Naive thymus-derived CD4-positive, alpha-beta T cell (primary cell): Measurements from ENCODE around the gene KRT31. TPM values are rescaled to one million over a fixed set of nuclear protein-coding genes. Genes with fewer than 3 reads are reported as not detected.
A peak's percentile ranks its signal among the peaks of the same experiment; 100 is the strongest.

Source experiments
- ATAC-seq: fragments of 150-1000 bp; cut with Tn5 transposase; 2 replicates; pipeline ENCODE4 v1.10.0; 2021; ENCODE audit warnings: mild to moderate bottlenecking, moderate library complexity
- CTCF ChIA-PET: fragments of 350-600 bp; sonication (Branson Sonifier 250); formaldehyde crosslinking; loops from one replicate; lab custom pipeline; 2021; ENCODE audit warnings: antibody characterized with exemption; lab: Charles Lee
- POLR2A ChIA-PET: fragments of 350-600 bp; sonication (Branson Sonifier 250); formaldehyde crosslinking; loops from one replicate; lab custom pipeline; 2021; ENCODE audit warnings: antibody characterized with exemption, inconsistent platforms; lab: Charles Lee
- DNase-seq, 9 donors: peaks; one replicate each; pipeline versions ENCODE4 v3.0.0 to v3.0.0-alpha.2; 2020 to 2022; ENCODE audit warnings: mixed read lengths in 1 of 9
- H3K27ac ChIP-seq: one replicate; pipeline ENCODE4 v1.7.0; 2013; ENCODE audit warnings: mild to moderate bottlenecking, low read depth, low read length, moderate library complexity
- H3K27me3 ChIP-seq, 2 donors: one replicate each; pipeline ENCODE4 v1.7.0; 2013; ENCODE audit warnings: low read length in 2 of 2, mild to moderate bottlenecking in 2 of 2, moderate library complexity in 2 of 2; ENCODE audit not compliant: control insufficient read depth in 2 of 2, insufficient read depth in 2 of 2
- H3K36me3 ChIP-seq, 3 experiments: 1 replicate in 2 of 3; 2 replicates in 1 of 3; pipeline ENCODE4 v1.7.0; 2013; ENCODE audit warnings: low read length in 3 of 3, mild to moderate bottlenecking in 3 of 3, moderate library complexity in 1 of 3; ENCODE audit not compliant: insufficient read depth in 3 of 3, control insufficient read depth in 2 of 3
- H3K4me1 ChIP-seq, 2 donors: one replicate each; pipeline ENCODE4 v1.7.0; 2013; ENCODE audit warnings: low read length in 2 of 2, mild to moderate bottlenecking in 2 of 2, moderate library complexity in 1 of 2; ENCODE audit not compliant: control insufficient read depth in 2 of 2, insufficient read depth in 2 of 2
- H3K4me3 ChIP-seq: 2 replicates; pipeline ENCODE4 v1.7.0; 2013; ENCODE audit warnings: mild to moderate bottlenecking, low read length
- H3K9me3 ChIP-seq, 3 experiments: 1 replicate in 2 of 3; 2 replicates in 1 of 3; pipeline ENCODE4 v1.7.0; 2013; ENCODE audit warnings: low read length in 3 of 3; ENCODE audit not compliant: control insufficient read depth in 2 of 3
- H3K27ac Mint-ChIP-seq, 9 donors: one replicate each; pipeline ENCODE4 v1.8.0; 2020 to 2022; ENCODE audit warnings: mixed read lengths in 9 of 9, mild to moderate bottlenecking in 8 of 9, moderate library complexity in 5 of 9, inconsistent platforms in 2 of 9
- H3K27me3 Mint-ChIP-seq, 5 donors: one replicate each; pipeline ENCODE4 v1.8.0; 2021 to 2022; ENCODE audit warnings: mixed read lengths in 5 of 5, mild to moderate bottlenecking in 1 of 5
- H3K36me3 Mint-ChIP-seq, 5 donors: one replicate each; pipeline ENCODE4 v1.8.0; 2020 to 2022; ENCODE audit warnings: mixed read lengths in 5 of 5, mild to moderate bottlenecking in 3 of 5, inconsistent platforms in 1 of 5
- H3K4me1 Mint-ChIP-seq, 7 donors: one replicate each; pipeline ENCODE4 v1.8.0; 2020 to 2022; ENCODE audit warnings: mixed read lengths in 7 of 7, mild to moderate bottlenecking in 3 of 7, inconsistent platforms in 1 of 7
- H3K4me3 Mint-ChIP-seq, 10 donors: one replicate each; pipeline ENCODE4 v1.8.0; 2020 to 2022; ENCODE audit warnings: mild to moderate bottlenecking in 10 of 10, mixed read lengths in 10 of 10, moderate library complexity in 6 of 10, inconsistent platforms in 2 of 10
- H3K9me3 Mint-ChIP-seq, 11 donors: one replicate each; pipeline ENCODE4 v1.8.0; 2020 to 2022; ENCODE audit warnings: mixed read lengths in 11 of 11, mild to moderate bottlenecking in 4 of 11, inconsistent platforms in 1 of 11, moderate library complexity in 1 of 11
- intact Hi-C, 2 donors: fragments of 100-400 bp; cut with micrococcal nuclease; formaldehyde crosslinking; loops; one replicate each; pipeline ENCODE4 v1.15.1; 2023
- polyA plus RNA-seq, 2 donors: library from polyadenylated mRNA; unstranded; fragments of 300-500 nt; fragmentation: Illumina TruSeq; gene quantifications; one replicate each; pipeline ENCODE4 v1.2.3, GENCODE V29; 2021
- total RNA-seq, 6 experiments: library from RNA in 5 of 6; stranded (reverse) in 5 of 6; gene quantifications; 1 replicate in 5 of 6; 2 replicates in 1 of 6; pipeline ENCODE4 v1.2.3 and lab custom pipeline; 2021 to 2026

The KRT31 gene
- total RNA-seq, result not detected
- polyA plus RNA-seq, result not detected
- total RNA-seq (lab: John Stamatoyannopoulos, UW), result not detected

GRCh38 chr17:41396996-41397660 lies at the start of gene KRT31:
TSS of gene KRT31 (minus strand) at chr17:41397608. CDS start at chr17:41397539, 69 bp downstream.
- H3K4me3 ChIP-seq, result no peak within 1 kb of the TSS
- intact Hi-C loops, result no loop called here
- no peaks in the 10 kb centered on the region for H3K36me3 ChIP-seq
- Mint-ChIP-seq H3K27ac (peak within 1 kb of the TSS in 2 of 9 donors; percentile 44 to 63), H3K27me3 (peaks cover 0 to 6% (median under 1%) of the 10 kb centered on the region in 5 donors), H3K36me3 (peaks cover 0 to 4% (median 0%) of the 10 kb centered on the region in 5 donors), H3K4me1 (peaks cover 0 to 18% (median 5%) of the 10 kb centered on the region in 7 donors), H3K9me3 (peaks cover 0 to 1% (median 0%) of the 10 kb centered on the region in 11 donors), H3K4me3 (no peak within 1 kb of the TSS)
- CTCF ChIA-PET, result interaction anchor here (0.7 kb wide), 1 partner anchor 401 kb away, joined by 3 read pairs; no protein-coding TSS in a partner anchor
- H3K27me3 ChIP-seq, result no peaks in the 10 kb centered on the region
- POLR2A ChIA-PET, result interaction anchor here (0.6 kb wide), 1 partner anchor 161 kb away, joined by 7 read pairs; no protein-coding TSS in a partner anchor
- H3K27ac ChIP-seq, result no peak within 1 kb of the TSS
- H3K4me1 ChIP-seq, result no peaks in the 10 kb centered on the region
- no peaks in the 10 kb centered on the region for H3K9me3 ChIP-seq
- no peak for DNase-seq
- no peak for ATAC-seq

DNA sequence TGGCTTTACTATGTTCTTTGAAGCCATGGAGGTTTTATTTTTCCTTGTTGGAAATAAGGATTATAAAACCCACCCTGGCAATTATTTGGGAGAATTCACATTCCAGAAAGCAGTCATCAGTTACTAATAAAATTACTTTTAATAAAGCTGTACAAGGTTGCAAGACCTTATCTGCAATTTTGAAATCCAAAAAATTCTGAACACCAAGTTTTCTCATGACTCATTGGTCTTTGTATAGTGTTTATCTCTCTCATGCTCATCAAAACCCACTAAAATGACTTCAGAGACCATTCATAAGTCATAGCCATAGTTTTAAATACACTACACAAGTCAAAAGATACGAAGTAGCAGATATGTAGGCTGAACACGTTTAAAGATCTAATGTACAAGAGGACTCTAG lies 49.4 kb upstream of the KRT31 start:
- ATAC-seq (no peak), DNase-seq (no peak)
- intact Hi-C loops, result no loop called here
- Histone ChIP-seq H3K4me1 (no peaks in the 10 kb centered on the region), H3K27ac (no peak overlapping the region), H3K27me3 (no peaks in the 10 kb centered on the region), H3K36me3 (no peaks in the 10 kb centered on the region), H3K4me3 (no peak overlapping the region), H3K9me3 (no peaks in the 10 kb centered on the region)
- H3K4me1 Mint-ChIP-seq, result peaks cover 0 to 2% (median 0%) of the 10 kb centered on the region in 7 donors
- H3K27ac Mint-ChIP-seq, result no peak overlapping the region
- H3K36me3 Mint-ChIP-seq, result no peaks in the 10 kb centered on the region
- ChIA-PET CTCF (no interaction called here), POLR2A (interaction anchor here (0.6 kb wide), 1 partner anchor 494 kb away, joined by 3 read pairs; no protein-coding TSS in a partner anchor)
- H3K4me3 Mint-ChIP-seq, result no peak overlapping the region
- peaks cover 0 to 16% (median 11%) of the 10 kb centered on the region in 5 donors for H3K27me3 Mint-ChIP-seq
- peaks cover 0 to 1% (median 0%) of the 10 kb centered on the region in 11 donors for H3K9me3 Mint-ChIP-seq

GRCh38 chr17:41444640-41445039 lies 47.2 kb upstream of the KRT31 start:
- POLR2A ChIA-PET, result no interaction called here
- intact Hi-C loops, result no loop called here
- no peaks in the 10 kb centered on the region for H3K27me3 ChIP-seq
- no peaks in the 10 kb centered on the region for H3K36me3 ChIP-seq
- CTCF ChIA-PET, result interaction anchor here (0.7 to 0.8 kb wide), 2 partner anchors 22 to 24 kb away, joined by 3 to 4 read pairs; no protein-coding TSS in a partner anchor
- H3K9me3 Mint-ChIP-seq, result peaks cover 0 to 5% (median 0%) of the 10 kb centered on the region in 11 donors
- no peaks in the 10 kb centered on the region for H3K9me3 ChIP-seq
- ATAC-seq (no peak), DNase-seq (no peak)
- no peaks in the 10 kb centered on the region for H3K36me3 Mint-ChIP-seq
- no peaks in the 10 kb centered on the region for H3K4me1 ChIP-seq
- H3K4me3 ChIP-seq, result no peak overlapping the region
- H3K4me1 Mint-ChIP-seq, result no peaks in the 10 kb centered on the region
- H3K27me3 Mint-ChIP-seq, result peaks cover 0 to 16% (median 8%) of the 10 kb centered on the region in 5 donors
- no peak overlapping the region for H3K27ac Mint-ChIP-seq
- no peak overlapping the region for H3K4me3 Mint-ChIP-seq
- H3K27ac ChIP-seq, result no peak overlapping the region

DNA sequence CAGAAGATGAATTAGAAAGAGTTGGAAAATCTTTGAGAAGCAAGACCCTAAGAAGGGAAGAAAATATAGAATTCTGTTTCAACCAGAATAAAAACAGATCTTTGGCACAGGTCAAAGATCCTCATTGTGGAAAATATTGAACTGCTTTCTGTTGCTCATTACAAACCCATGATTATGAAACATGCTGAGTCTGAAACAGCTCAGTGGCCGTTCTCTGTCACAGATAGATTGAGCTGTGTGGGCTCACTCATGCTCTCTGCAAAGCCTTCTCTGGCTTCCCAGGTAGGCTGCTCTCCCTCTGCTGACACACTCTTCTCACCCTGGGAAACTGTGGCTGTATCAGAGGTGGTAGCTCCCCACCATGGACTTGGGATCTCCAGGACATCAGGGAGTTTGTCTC lies 46.8 kb upstream of the KRT31 start:
- Histone ChIP-seq H3K27me3 (no peaks in the 10 kb centered on the region), H3K4me1 (no peaks in the 10 kb centered on the region), H3K4me3 (no peak overlapping the region), H3K36me3 (no peaks in the 10 kb centered on the region), H3K9me3 (no peaks in the 10 kb centered on the region), H3K27ac (no peak overlapping the region)
- ChIA-PET CTCF (interaction anchor here (0.5 to 0.8 kb wide), 3 partner anchors 12 to 24 kb away, joined by 3 to 5 read pairs (median 4); no protein-coding TSS in a partner anchor), POLR2A (no interaction called here)
- Mint-ChIP-seq H3K36me3 (no peaks in the 10 kb centered on the region), H3K27ac (no peak overlapping the region), H3K4me3 (no peak overlapping the region), H3K4me1 (peaks cover 0 to 4% (median 0%) of the 10 kb centered on the region in 7 donors), H3K27me3 (peaks cover 0 to 16% (median 5%) of the 10 kb centered on the region in 5 donors), H3K9me3 (peaks cover 0 to 6% (median 0%) of the 10 kb centered on the region in 11 donors)
- intact Hi-C loops, result no loop called here
- ATAC-seq (no peak), DNase-seq (no peak)

DNA sequence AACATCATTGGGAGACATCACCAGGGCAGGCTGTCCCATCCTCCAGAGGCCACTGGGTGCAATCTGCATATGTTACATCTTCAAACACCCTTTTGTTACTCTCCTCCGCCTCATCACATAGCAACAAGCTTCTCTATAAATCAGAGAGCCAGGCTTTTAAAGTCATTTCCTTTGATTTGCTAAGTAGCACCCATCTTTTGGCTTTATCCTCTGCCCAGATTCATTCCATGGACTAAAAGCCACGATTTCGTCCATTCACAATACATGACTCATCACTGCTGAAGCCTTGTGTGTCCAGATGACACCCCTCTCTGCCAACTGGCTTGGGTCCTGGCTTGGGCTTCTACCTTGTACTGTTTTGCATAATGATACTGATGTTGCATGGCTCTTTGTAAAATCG lies 45.3 kb upstream of the KRT31 start:
- no peak for ATAC-seq
- Histone ChIP-seq H3K27me3 (no peaks in the 10 kb centered on the region), H3K9me3 (no peaks in the 10 kb centered on the region), H3K36me3 (no peaks in the 10 kb centered on the region), H3K27ac (no peak overlapping the region), H3K4me3 (no peak overlapping the region), H3K4me1 (no peaks in the 10 kb centered on the region)
- ChIA-PET POLR2A (no interaction called here), CTCF (interaction anchor here (0.8 kb wide), 1 partner anchor 12 kb away, joined by 3 read pairs; no protein-coding TSS in a partner anchor)
- no peak for DNase-seq
- H3K27ac Mint-ChIP-seq, result no peak overlapping the region
- no peak overlapping the region for H3K4me3 Mint-ChIP-seq
- intact Hi-C loops, result no loop called here
- H3K9me3 Mint-ChIP-seq, result peaks cover 0 to 6% (median 0%) of the 10 kb centered on the region in 11 donors
- H3K27me3 Mint-ChIP-seq, result peaks cover 0 to 16% (median 4%) of the 10 kb centered on the region in 5 donors
- peaks cover 0 to 4% (median 0%) of the 10 kb centered on the region in 7 donors for H3K4me1 Mint-ChIP-seq
- no peaks in the 10 kb centered on the region for H3K36me3 Mint-ChIP-seq

- Mint-ChIP-seq H3K27me3 (peaks cover 0 to 15% (median 4%) of the 10 kb centered on the region in 5 donors), H3K36me3 (no peaks in the 10 kb centered on the region), H3K27ac (no peak within 1 kb of the TSS), H3K9me3 (peaks cover 0 to 6% (median 0%) of the 10 kb centered on the region in 11 donors), H3K4me1 (peaks cover 0 to 4% (median 0%) of the 10 kb centered on the region in 7 donors), H3K4me3 (no peak within 1 kb of the TSS)
- ATAC-seq, result no peak
- Histone ChIP-seq H3K36me3 (no peaks in the 10 kb centered on the region), H3K4me1 (no peaks in the 10 kb centered on the region), H3K9me3 (no peaks in the 10 kb centered on the region), H3K27me3 (no peaks in the 10 kb centered on the region), H3K27ac (no peak within 1 kb of the TSS), H3K4me3 (no peak within 1 kb of the TSS)
- no peak for DNase-seq
- intact Hi-C loops, result no loop called here
- ChIA-PET POLR2A (no interaction called here), CTCF (interaction anchor here (0.6 kb wide), 1 partner anchor 9 kb away, joined by 4 read pairs; no protein-coding TSS in a partner anchor)
Measured at GRCh38 chr17:41440531-41441033, 43.2 kb upstream of the KRT31 start, which contains the start of gene KRT38. TSS of gene KRT38 (minus strand) at chr17:41440983. CDS start at chr17:41440921, 62 bp downstream.
